Bronchial epithelial cell (primary cell): ENCODE data around the gene EGFL7. TPM values are rescaled to one million over a fixed set of nuclear protein-coding genes. Genes with fewer than 3 reads are reported as not detected.

Experiments used
- total RNA-seq: library from RNA; depleted of rRNA; stranded (reverse); fragments of >200 nt; gene quantifications from 2 replicates; pipeline ENCODE4 v1.2.1, GENCODE V29; 2014

EGFL7 gene
- total RNA-seq, 1 donor from 2014 or later = 11.8 TPM

Other genes with a start within 250 kb of the EGFL7 start
- gene INPP5E, start 223.1 kb upstream of the EGFL7 start, total RNA-seq = 2.4 and 3.1 TPM in 2 replicates
- gene SEC16A, start 179.9 kb upstream of the EGFL7 start, total RNA-seq = 13.7 and 20.5 TPM in 2 replicates
- gene NOTCH1, start 116.9 kb upstream of the EGFL7 start, total RNA-seq = 70.0 and 90.4 TPM in 2 replicates
- 41.9 and 52.0 TPM in 2 replicates for gene AGPAT2, start 24.5 kb downstream of the EGFL7 start, total RNA-seq
- gene DIPK1B, start 49.7 kb downstream of the EGFL7 start, total RNA-seq = 0.13 TPM in 1 of 2 replicates, not detected in the other
- gene LCN10, start 80.0 kb downstream of the EGFL7 start, total RNA-seq = not detected in 2 replicates
- not detected in 2 replicates for gene LCN6, start 85.6 kb downstream of the EGFL7 start, total RNA-seq
- not detected in 2 replicates for gene LCN8, start 95.3 kb downstream of the EGFL7 start, total RNA-seq
- gene LCN15, start 101.6 kb downstream of the EGFL7 start, total RNA-seq = not detected in 2 replicates
- 220 and 228 TPM in 2 replicates for gene TMEM141, start 128.4 kb downstream of the EGFL7 start, total RNA-seq
- gene CCDC183, start 133.4 kb downstream of the EGFL7 start, total RNA-seq = under 0.01 and 0.38 TPM in 2 replicates
- gene RABL6, start 145.0 kb downstream of the EGFL7 start, total RNA-seq = 79.5 and 88.5 TPM in 2 replicates
- 1.1 and 1.8 TPM in 2 replicates for gene AJM1, start 179.6 kb downstream of the EGFL7 start, total RNA-seq
- gene PHPT1, start 186.5 kb downstream of the EGFL7 start, total RNA-seq = 57.9 and 124 TPM in 2 replicates
- gene MAMDC4, start 189.4 kb downstream of the EGFL7 start, total RNA-seq = 1.1 and 1.5 TPM in 2 replicates
- 486 and 497 TPM in 2 replicates for gene EDF1, start 203.4 kb downstream of the EGFL7 start, total RNA-seq
- gene TRAF2, start 223.6 kb downstream of the EGFL7 start, total RNA-seq = 5.3 and 10.1 TPM in 2 replicates